Measurements from ENCODE around the gene MARCHF9.

MARCHF9 gene

GRCh38 chr12:57756406-57757341 lies 1.8 kb downstream of the MARCHF9 start:
- peak; percentile 84 for DNase-seq

- no peak for DNase-seq
Measured at GRCh38 chr12:57757771-57758170, 2.9 kb downstream of the MARCHF9 start.

GRCh38 chr12:57758552-57759359 lies 3.9 kb downstream of the MARCHF9 start:
- no peak for DNase-seq

- DNase-seq: no peak
Measured at GRCh38 chr12:57759360-57759980, 4.6 kb downstream of the MARCHF9 start.

- DNase-seq: no peak
Measured at GRCh38 chr12:57760347-57760982, 5.6 kb downstream of the MARCHF9 start.

- no peak for DNase-seq
Measured at GRCh38 chr12:57761391-57761998, 6.6 kb downstream of the MARCHF9 start.

- no peak for DNase-seq
Measured at GRCh38 chr12:57762463-57762862, 7.6 kb downstream of the MARCHF9 start.

- no peak for DNase-seq
Measured at GRCh38 chr12:57763881-57764661, 9.2 kb downstream of the MARCHF9 start.

- no peak for DNase-seq
Measured at GRCh38 chr12:57764662-57765002, 9.7 kb downstream of the MARCHF9 start.

- DNase-seq: peak; percentile 84
Measured at GRCh38 chr12:57765003-57765697, 10.2 kb downstream of the MARCHF9 start.

GRCh38 chr12:57765698-57766463 lies 11.0 kb downstream of the MARCHF9 start:
- DNase-seq: peak; percentile 68

GRCh38 chr12:57766464-57767304 lies 11.8 kb downstream of the MARCHF9 start, which contains the start of gene CYP27B1:
CYP27B1 (minus strand) TSS chr12:57767078; CDS start chr12:57767041, 37 bp downstream.
- DNase-seq: peak; percentile 71

GRCh38 chr12:57767305-57767698 lies 12.4 kb downstream of the MARCHF9 start:
- DNase-seq: no peak

- DNase-seq: no peak
Measured at GRCh38 chr12:57767876-57768275, 13.0 kb downstream of the MARCHF9 start.

GRCh38 chr12:57769594-57769993 lies 14.7 kb downstream of the MARCHF9 start:
- no peak for DNase-seq

- no peak for DNase-seq
Measured at GRCh38 chr12:57770734-57771133, 15.8 kb downstream of the MARCHF9 start.

GRCh38 chr12:57771236-57771872 lies 16.5 kb downstream of the MARCHF9 start:
- DNase-seq: no peak

- DNase-seq: peak; percentile 98
Measured at GRCh38 chr12:57771873-57772428, 17.0 kb downstream of the MARCHF9 start, which contains the start of gene METTL1. METTL1 (minus strand) TSS chr12:57772105; CDS start chr12:57772083, 22 bp downstream.

All from activated CD8-positive, alpha-beta memory T cell treated with anti-CD3 and anti-CD28 coated beads for 24 hours (primary cell).